ENCODE measurements around the gene FAM24B.

FAM24B gene

DNA sequence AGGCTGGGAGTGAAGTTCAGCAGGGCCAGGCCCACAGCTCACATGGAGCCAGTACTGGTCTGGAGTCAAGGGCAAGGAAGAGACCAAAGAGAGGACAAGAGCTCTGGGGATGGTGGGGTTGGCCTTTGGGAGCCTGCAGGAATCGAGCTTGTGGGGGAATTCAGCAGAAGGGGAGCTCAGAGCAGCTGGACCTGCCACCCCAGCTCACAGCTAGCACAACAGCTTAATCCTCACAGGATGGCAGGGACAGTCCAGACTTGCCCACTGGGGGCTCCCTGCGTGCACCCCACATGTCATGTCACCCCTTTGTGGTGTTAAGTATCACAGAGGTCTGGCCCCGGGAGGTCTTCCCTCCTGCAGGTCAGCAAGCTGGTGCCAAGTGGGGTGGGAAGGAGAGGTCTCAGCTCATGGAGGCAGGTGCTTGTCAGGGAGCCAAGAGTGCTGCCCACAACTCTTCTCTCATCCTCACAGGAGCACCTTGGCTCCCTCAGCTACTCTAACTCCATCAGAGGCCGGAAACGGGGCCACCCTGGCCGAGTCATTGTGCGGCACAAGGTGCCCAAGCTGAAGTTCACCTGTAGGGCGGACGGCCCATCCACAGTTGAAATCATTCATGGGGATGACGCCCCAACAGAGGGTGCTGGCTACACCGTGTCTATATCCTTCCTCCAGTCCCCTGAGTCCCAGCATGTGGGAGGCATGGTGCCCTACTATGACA is 56.2 kb downstream of the FAM24B start:
- no peak for DNase-seq (ENCODE audit: low read depth)

DNA sequence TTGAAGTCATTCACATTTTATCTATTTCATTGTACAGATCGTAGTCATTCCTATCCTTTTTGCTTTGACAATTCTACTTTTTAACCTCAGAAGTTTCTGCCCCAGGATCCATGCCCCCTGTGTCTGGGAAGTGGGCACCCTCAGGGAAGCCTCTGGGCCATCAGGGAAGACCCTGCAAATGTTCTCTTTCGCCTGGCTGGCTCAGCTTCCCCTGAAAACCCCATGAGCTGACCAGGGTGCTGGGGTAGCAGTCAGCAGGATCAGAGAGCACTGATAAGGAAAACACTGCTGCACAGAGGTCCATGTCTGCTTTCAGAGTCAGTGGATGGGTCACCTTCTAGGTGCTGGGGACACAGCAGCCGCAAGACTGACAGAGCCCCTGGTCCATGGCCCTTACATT is 57.6 kb downstream of the FAM24B start:
- DNase-seq (ENCODE audit: low read depth): no peak

DNA sequence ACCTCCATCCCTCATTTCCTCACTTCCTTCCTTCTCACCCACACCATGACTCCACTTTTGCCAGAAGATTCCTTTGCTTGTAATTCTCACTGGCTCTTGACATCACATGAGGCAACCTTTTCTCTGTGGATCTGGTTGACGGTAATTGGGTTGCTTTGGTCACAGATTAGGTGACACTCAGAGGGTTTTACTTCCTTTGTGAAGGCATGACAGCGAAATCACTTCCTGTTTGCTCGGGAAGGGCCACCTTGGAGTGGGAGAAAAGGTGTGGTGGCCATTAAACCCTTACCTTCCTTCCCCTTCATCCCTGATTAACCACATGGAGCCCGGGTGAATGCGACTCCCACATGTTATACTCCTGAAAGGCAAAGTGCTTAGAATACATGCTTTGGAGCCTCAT is 63.9 kb downstream of the FAM24B start:
- DNase-seq (ENCODE audit: low read depth): no peak

DNA sequence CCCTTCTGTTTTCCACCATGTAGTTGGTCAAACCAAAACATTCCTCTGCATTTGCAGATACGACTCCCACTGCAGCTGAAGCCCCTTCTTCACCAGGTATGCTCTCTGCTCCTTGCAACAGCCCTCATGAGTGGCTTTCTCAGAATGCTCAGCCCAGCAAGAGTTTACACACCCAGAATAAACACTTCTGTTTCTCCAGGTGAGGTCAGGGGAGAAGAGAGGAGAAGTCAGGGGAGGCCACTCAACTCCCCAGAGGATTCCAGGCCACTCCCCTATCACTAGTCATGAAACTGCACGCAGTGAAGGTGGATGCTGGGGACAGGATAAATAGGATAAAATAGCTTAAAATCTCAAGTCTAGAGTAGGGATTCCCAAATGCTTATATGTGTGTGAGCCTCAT is 64.9 kb downstream of the FAM24B start:
- DNase-seq (ENCODE audit: low read depth): no peak

DNA sequence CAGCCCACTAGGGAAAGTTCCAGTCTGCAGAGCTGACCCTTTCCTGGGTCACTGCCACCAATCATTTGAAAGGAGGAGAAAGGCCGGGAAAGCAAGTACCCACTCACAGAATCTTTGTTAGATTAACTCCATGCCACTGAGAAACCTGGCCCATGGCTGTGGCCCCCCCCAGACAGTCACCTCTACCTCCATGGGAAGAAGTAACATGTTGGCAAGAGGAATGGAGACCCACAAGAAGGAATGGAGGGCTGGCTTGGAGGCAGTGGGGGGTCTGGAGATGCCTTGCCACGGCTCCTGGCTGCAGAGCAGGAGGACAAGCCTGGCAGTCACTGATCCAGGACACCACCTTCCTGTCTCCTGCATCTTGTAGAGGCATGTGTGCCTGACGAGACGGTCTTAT is 66.6 kb downstream of the FAM24B start:
- no peak for DNase-seq (ENCODE audit: low read depth)

DNA sequence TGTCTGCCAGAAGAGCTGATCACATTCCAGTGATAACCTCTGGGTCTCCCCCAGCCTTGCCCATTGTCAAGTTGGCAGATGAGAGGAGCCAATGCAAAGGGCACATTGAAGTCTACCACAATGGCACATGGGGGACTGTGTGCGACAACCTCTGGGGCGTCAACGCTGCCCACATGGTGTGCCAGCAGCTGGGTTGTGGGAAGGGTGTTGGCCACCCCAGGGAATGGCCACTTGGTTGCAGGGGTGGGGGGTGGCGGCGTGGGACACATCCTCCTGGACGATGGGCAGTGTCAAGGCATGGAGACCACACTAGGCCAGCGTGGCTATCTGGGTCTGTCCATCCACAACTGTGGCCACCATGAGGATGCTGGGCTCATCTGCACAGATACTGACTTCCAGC is 77.1 kb downstream of the FAM24B start:
- no peak for DNase-seq (ENCODE audit: low read depth)

Measured in stimulated activated CD8-positive, alpha-beta memory T cell treated with anti-CD3 and anti-CD28 coated beads, Interleukin-4, amount 100 ng/mL, for 24 hours (primary cell).